CD14-positive monocyte (primary cell): ENCODE results near the gene TFIP11. TPM values are rescaled to one million over a fixed set of nuclear protein-coding genes. Genes with fewer than 3 reads are reported as not detected.

Source experiments
- DNase-seq, 3 donors: peaks; one replicate each; pipeline ENCODE4 v3.0.0-alpha.2; 2011 to 2022
- H2AFZ ChIP-seq: 2 replicates; pipeline ENCODE4 v1.6.0; 2012; ENCODE audit warnings: mild to moderate bottlenecking, low read depth, low read length, inconsistent platforms; ENCODE audit not compliant: insufficient read depth, poor library complexity, severe bottlenecking
- H3K27ac ChIP-seq, 2 donors: 1 replicate in 1 of 2; 2 replicates in 1 of 2; pipeline ENCODE4 v1.5.1; 2012 to 2013; ENCODE audit warnings: low read length in 2 of 2, control low read depth in 1 of 2, inconsistent platforms in 1 of 2, low read depth in 1 of 2, mild to moderate bottlenecking in 1 of 2
- H3K27me3 ChIP-seq, 2 donors: one replicate each; pipeline versions ENCODE4 v1.6.0 to v1.6.1; 2011 to 2013; ENCODE audit warnings: low read length in 2 of 2; ENCODE audit not compliant: control insufficient read depth in 2 of 2, insufficient read depth in 2 of 2
- H3K36me3 ChIP-seq, 2 donors: replicated peaks in 1 of 2; 1 replicate in 1 of 2; 2 replicates in 1 of 2; pipeline versions ENCODE4 v1.5.1 to v1.6.1; 2012 to 2013; ENCODE audit warnings: low read length in 2 of 2, control low read depth in 1 of 2, inconsistent platforms in 1 of 2, mild to moderate bottlenecking in 1 of 2; ENCODE audit not compliant: insufficient read depth in 2 of 2, control insufficient read depth in 1 of 2
- H3K4me1 ChIP-seq, 2 donors: 1 replicate in 1 of 2; 2 replicates in 1 of 2; pipeline versions ENCODE4 v1.5.1 to v1.6.1; 2012 to 2013; ENCODE audit warnings: low read length in 2 of 2, control low read depth in 1 of 2, inconsistent platforms in 1 of 2, mild to moderate bottlenecking in 1 of 2, moderate library complexity in 1 of 2; ENCODE audit not compliant: insufficient read depth in 2 of 2, control insufficient read depth in 1 of 2
- H3K4me2 ChIP-seq: replicated peaks from 2 replicates; pipeline ENCODE3; 2012; ENCODE audit warnings: low read length, moderate library complexity, mild to moderate bottlenecking; ENCODE audit not compliant: poor library complexity, severe bottlenecking; ENCODE audit errors: extremely low read depth
- H3K4me3 ChIP-seq, 3 experiments: fragments of 200-600 bp in 1 of 3; sonication (generic) in 1 of 3; replicated peaks in 1 of 3; 1 replicate in 2 of 3; 2 replicates in 1 of 3; pipeline ENCODE4 v1.5.1; 2011 to 2013; ENCODE audit warnings: low read length in 3 of 3, mild to moderate bottlenecking in 3 of 3, control low read depth in 2 of 3, low read depth in 2 of 3, inconsistent platforms in 1 of 3, moderate library complexity in 1 of 3
- H3K79me2 ChIP-seq: 2 replicates; pipeline ENCODE4 v1.6.0; 2012; ENCODE audit warnings: mild to moderate bottlenecking, control low read depth, inconsistent platforms, low read length, moderate library complexity; ENCODE audit not compliant: insufficient read depth
- H3K9ac ChIP-seq: 2 replicates; pipeline ENCODE4 v1.6.0; 2017; ENCODE audit warnings: low read length, mild to moderate bottlenecking; ENCODE audit not compliant: insufficient read depth, poor library complexity, severe bottlenecking
- H3K9me3 ChIP-seq, 2 donors: replicated peaks in 1 of 2; 1 replicate in 1 of 2; 2 replicates in 1 of 2; pipeline versions ENCODE4 v1.5.1 to v1.6.1; 2012 to 2013; ENCODE audit warnings: low read length in 2 of 2, control low read depth in 1 of 2; ENCODE audit not compliant: control insufficient read depth in 1 of 2, insufficient read depth in 1 of 2
- H4K20me1 ChIP-seq: 2 replicates; pipeline ENCODE4 v1.6.0; 2012; ENCODE audit warnings: mild to moderate bottlenecking, low read length, control low read depth, moderate library complexity; ENCODE audit not compliant: insufficient read depth
- H3K27ac Mint-ChIP-seq, 7 donors: one replicate each; pipeline ENCODE4 v1.8.0; 2020; ENCODE audit warnings: mild to moderate bottlenecking in 7 of 7, mixed read lengths in 7 of 7, moderate library complexity in 6 of 7, inconsistent platforms in 2 of 7
- H3K27me3 Mint-ChIP-seq, 3 donors: one replicate each; pipeline ENCODE4 v1.8.0; 2021 to 2022; ENCODE audit warnings: low read depth in 3 of 3, mild to moderate bottlenecking in 3 of 3, mixed read lengths in 3 of 3, moderate library complexity in 3 of 3, inconsistent platforms in 1 of 3
- H3K36me3 Mint-ChIP-seq, 2 donors: one replicate each; pipeline ENCODE4 v1.8.0; 2020; ENCODE audit warnings: mixed read lengths in 2 of 2, inconsistent platforms in 1 of 2, mild to moderate bottlenecking in 1 of 2
- H3K4me1 Mint-ChIP-seq: one replicate; pipeline ENCODE4 v1.8.0; 2020; ENCODE audit warnings: mild to moderate bottlenecking, mixed read lengths
- H3K4me3 Mint-ChIP-seq, 2 donors: one replicate each; pipeline ENCODE4 v1.8.0; 2020; ENCODE audit warnings: mild to moderate bottlenecking in 2 of 2, mixed read lengths in 2 of 2, moderate library complexity in 1 of 2
- H3K9me3 Mint-ChIP-seq, 7 donors: one replicate each; pipeline ENCODE4 v1.8.0; 2020 to 2022; ENCODE audit warnings: mixed read lengths in 7 of 7, mild to moderate bottlenecking in 6 of 7, moderate library complexity in 6 of 7, inconsistent platforms in 2 of 7
- CTCF ChIP-seq: fragments of 200-600 bp; IDR thresholded peaks from one replicate; pipeline ENCODE4 v1.8.0; 2022; ENCODE audit warnings: antibody characterized with exemption, mild to moderate bottlenecking
- WGBS: methylation state at CpG from one replicate; pipeline ENCODE4 v1.1.5; 2013; ENCODE audit warnings: missing lambda C conversion rate; ENCODE audit not compliant: insufficient coverage; 5-methylcytosine and 5-hydroxymethylcytosine counted together
- intact Hi-C, 2 donors: fragments of 100-400 bp; cut with micrococcal nuclease; formaldehyde crosslinking; loops; one replicate each; pipeline versions ENCODE4 v1.15.0 to v1.15.1; 2023
- polyA plus RNA-seq, 3 donors: library from polyadenylated mRNA; depleted of rRNA in 1 of 3; unstranded in 2 of 3; stranded (reverse) in 1 of 3; fragments of 300-500 nt in 2 of 3; fragments of >200 nt in 1 of 3; fragmentation: Illumina TruSeq in 2 of 3; gene quantifications; 1 replicate in 2 of 3; 2 replicates in 1 of 3; pipeline ENCODE4 v1.2.3, GENCODE V29; 2012 to 2021

Gene TFIP11
- polyA plus RNA-seq, 3 donors, result 10.1 to 25.5 (median 19.8) TPM

DNA sequence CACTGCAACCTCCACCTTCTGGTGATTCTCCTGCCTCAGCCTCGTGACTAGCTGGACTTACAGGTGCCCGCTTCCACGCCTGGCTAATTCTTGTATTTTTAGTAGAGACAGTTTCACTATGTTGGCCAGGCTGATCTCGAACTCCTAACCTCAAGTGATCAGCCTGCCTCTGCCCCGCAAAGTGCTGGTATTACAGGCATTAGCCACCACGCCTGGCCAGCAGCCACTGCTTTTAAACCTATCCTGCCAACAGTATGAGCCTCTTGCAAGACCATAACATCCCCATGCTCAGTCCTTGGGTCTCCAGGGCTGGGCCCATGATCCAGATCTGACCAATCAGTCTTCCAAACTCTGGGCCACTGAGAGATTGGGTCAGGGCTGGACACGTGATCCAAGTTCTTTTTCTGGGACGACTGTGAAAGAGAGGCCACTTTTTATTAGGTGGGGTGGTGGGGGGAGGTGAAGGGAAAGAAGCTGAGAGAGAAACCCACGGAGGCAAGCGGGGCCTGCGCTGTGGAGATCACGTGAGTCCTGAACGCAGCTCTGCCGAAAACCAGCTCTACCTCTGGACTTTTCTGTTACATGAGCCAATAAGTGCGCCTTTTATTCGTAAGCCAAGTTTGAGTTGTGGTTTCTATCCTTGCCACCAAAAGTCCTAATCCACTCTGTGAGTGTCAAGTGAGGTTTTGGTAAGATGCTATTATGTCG, 65.3 kb downstream of the TFIP11 start:
- Histone ChIP-seq H3K4me1 (peaks cover 4 to 6% of the 10 kb centered on the region in 2 donors), H3K9me3 (no peaks in the 10 kb centered on the region), H4K20me1 (no peaks in the 10 kb centered on the region), H3K79me2 (no peaks in the 10 kb centered on the region), H3K9ac (no peak overlapping the region), H3K27ac (no peak overlapping the region), H3K27me3 (no peaks in the 10 kb centered on the region), H3K4me3 (no peak overlapping the region), H3K4me2 (no peak overlapping the region), H3K36me3 (peaks cover 23 to 62% of the 10 kb centered on the region in 2 donors), H2AFZ (no peak overlapping the region)
- WGBS, result 96% methylated on average over 9 of the region's 17 CpGs
- TF ChIP-seq CTCF, result no peak
- H3K9me3 Mint-ChIP-seq, result peaks cover 0 to 2% (median 0%) of the 10 kb centered on the region in 7 donors
- H3K4me1 Mint-ChIP-seq, result peaks cover 8% of the 10 kb centered on the region
- DNase-seq, result no peak
- peaks cover 55% of the 10 kb centered on the region in 2 donors for H3K36me3 Mint-ChIP-seq
- no peak overlapping the region for H3K4me3 Mint-ChIP-seq
- intact Hi-C loops, result no loop called here
- H3K27ac Mint-ChIP-seq, result peak overlapping the region in 1 of 7 donors; percentile 11
- H3K27me3 Mint-ChIP-seq, result peaks cover 2 to 3% (median 2%) of the 10 kb centered on the region in 3 donors

- Histone ChIP-seq H3K27ac (no peak overlapping the region), H3K9me3 (no peaks in the 10 kb centered on the region), H3K4me1 (peaks cover 4 to 6% of the 10 kb centered on the region in 2 donors), H3K4me2 (no peak overlapping the region), H3K9ac (no peak overlapping the region), H2AFZ (no peak overlapping the region), H4K20me1 (peaks cover 4% of the 10 kb centered on the region), H3K27me3 (no peaks in the 10 kb centered on the region), H3K79me2 (no peaks in the 10 kb centered on the region), H3K4me3 (no peak overlapping the region), H3K36me3 (peaks cover 12 to 49% of the 10 kb centered on the region in 2 donors)
- WGBS, result 98% methylated on average over 13 of the region's 15 CpGs
- Mint-ChIP-seq H3K9me3 (peaks cover 0 to 2% (median 0%) of the 10 kb centered on the region in 7 donors), H3K36me3 (peaks cover 45 to 47% of the 10 kb centered on the region in 2 donors), H3K4me1 (peaks cover 10% of the 10 kb centered on the region), H3K27me3 (peaks cover 2 to 3% (median 2%) of the 10 kb centered on the region in 3 donors), H3K4me3 (no peak overlapping the region), H3K27ac (peak overlapping the region in 1 of 7 donors; percentile 76)
- no peak for TF ChIP-seq CTCF
- intact Hi-C loops, result no loop called here
- no peak for DNase-seq
Measured at GRCh38 chr22:26445577-26446275, 66.5 kb downstream of the TFIP11 start.
